BLaER1 (cell line): ENCODE results near the gene CHMP6.
"Not testable (repeated sequence)": the region's sequence is repeated elsewhere in the genome, so short reads cannot be mapped to it uniquely, and the experiment has no call there.

ENCODE experiments used
- H3K27ac ChIP-seq: shearing (Covaris generic); formaldehyde crosslinking; 2 replicates; pipeline ENCODE4 v1.8.1; 2022
- H3K27me3 ChIP-seq: shearing (Covaris generic); formaldehyde crosslinking; 2 replicates; pipeline ENCODE4 v1.8.1; 2022
- H3K36me3 ChIP-seq: shearing (Covaris generic); formaldehyde crosslinking; 2 replicates; pipeline ENCODE4 v1.8.1; 2022
- H3K4me1 ChIP-seq: shearing (Covaris generic); formaldehyde crosslinking; 2 replicates; pipeline ENCODE4 v1.8.1; 2022
- H3K4me2 ChIP-seq: shearing (Covaris generic); formaldehyde crosslinking; 2 replicates; pipeline ENCODE4 v1.8.1; 2022
- H3K4me3 ChIP-seq: shearing (Covaris generic); formaldehyde crosslinking; 2 replicates; pipeline ENCODE4 v1.8.1; 2022
- H3K9ac ChIP-seq: shearing (Covaris generic); formaldehyde crosslinking; 2 replicates; pipeline ENCODE4 v1.8.1; 2022
- H3K9me3 ChIP-seq: shearing (Covaris generic); formaldehyde crosslinking; 2 replicates; pipeline ENCODE4 v1.8.1; 2022
- H4K20me1 ChIP-seq: shearing (Covaris generic); formaldehyde crosslinking; 2 replicates; pipeline ENCODE4 v1.8.1; 2022
- Cebpa-rat ChIP-seq: shearing (Covaris generic); IDR thresholded peaks from 2 replicates; pipeline ENCODE4 v1.8.1; 2022

CHMP6 gene

GRCh38 chr17:81027591-81028505, 36.2 kb downstream of the CHMP6 start:
- no peaks in the 10 kb centered on the region for H3K36me3 ChIP-seq
- no peak for TF ChIP-seq Cebpa-rat
- H3K27me3 ChIP-seq = peaks cover 83% of the 10 kb centered on the region
- no peak overlapping the region for H3K4me3 ChIP-seq
- no peaks in the 10 kb centered on the region for H3K9me3 ChIP-seq
- no peak overlapping the region for H3K4me2 ChIP-seq
- peaks cover 42% of the 10 kb centered on the region for H4K20me1 ChIP-seq
- no peak overlapping the region for H3K27ac ChIP-seq
- peaks cover 27% of the 10 kb centered on the region for H3K4me1 ChIP-seq
- H3K9ac ChIP-seq = no peak overlapping the region

- peaks cover 28% of the 10 kb centered on the region for H3K4me1 ChIP-seq
- H4K20me1 ChIP-seq = peaks cover 45% of the 10 kb centered on the region
- H3K9ac ChIP-seq = no peak overlapping the region
- H3K4me3 ChIP-seq = no peak overlapping the region
- no peak overlapping the region for H3K4me2 ChIP-seq
- H3K27me3 ChIP-seq = peaks cover 89% of the 10 kb centered on the region
- H3K9me3 ChIP-seq = no peaks in the 10 kb centered on the region
- no peak for TF ChIP-seq Cebpa-rat
- no peaks in the 10 kb centered on the region for H3K36me3 ChIP-seq
- no peak overlapping the region for H3K27ac ChIP-seq
These were observed 36.8 kb downstream of the CHMP6 start for GRCh38 chr17:81028506-81028858.

GRCh38 chr17:81029859-81030258, 38.2 kb downstream of the CHMP6 start:
- Histone ChIP-seq H3K27me3 (peaks cover 97% of the 10 kb centered on the region), H3K4me2 (no peak overlapping the region), H3K9me3 (no peaks in the 10 kb centered on the region), H3K9ac (no peak overlapping the region), H3K4me3 (no peak overlapping the region), H4K20me1 (peaks cover 54% of the 10 kb centered on the region), H3K27ac (no peak overlapping the region), H3K36me3 (no peaks in the 10 kb centered on the region), H3K4me1 (peaks cover 32% of the 10 kb centered on the region)
- no peak for TF ChIP-seq Cebpa-rat

GRCh38 chr17:81030312-81030711, 38.7 kb downstream of the CHMP6 start:
- Histone ChIP-seq H3K4me1 (peaks cover 34% of the 10 kb centered on the region), H3K4me2 (peak overlapping the region; percentile 66; the same call in 1 of the 2 replicates), H4K20me1 (peaks cover 57% of the 10 kb centered on the region), H3K27me3 (peaks cover 96% of the 10 kb centered on the region)
- not testable (repeated sequence) for H3K36me3 ChIP-seq, H3K27ac ChIP-seq, H3K9ac ChIP-seq, H3K4me3 ChIP-seq, H3K9me3 ChIP-seq

GRCh38 chr17:81030741-81031565, 39.3 kb downstream of the CHMP6 start:
- no peak overlapping the region for H3K27ac ChIP-seq
- H3K9me3 ChIP-seq = no peaks in the 10 kb centered on the region
- peaks cover 58% of the 10 kb centered on the region for H4K20me1 ChIP-seq
- no peak for TF ChIP-seq Cebpa-rat
- H3K36me3 ChIP-seq = no peaks in the 10 kb centered on the region
- H3K4me3 ChIP-seq = no peak overlapping the region
- peaks cover 96% of the 10 kb centered on the region for H3K27me3 ChIP-seq
- H3K9ac ChIP-seq = no peak overlapping the region
- H3K4me1 ChIP-seq = peaks cover 41% of the 10 kb centered on the region
- peak overlapping the region; percentile 66 for H3K4me2 ChIP-seq

GRCh38 chr17:81031566-81032550, 40.2 kb downstream of the CHMP6 start:
- no peak for TF ChIP-seq Cebpa-rat
- Histone ChIP-seq H3K4me2 (peak overlapping the region; percentile 66; the same call in 1 of the 2 replicates), H3K27me3 (peaks cover 96% of the 10 kb centered on the region), H3K9me3 (no peaks in the 10 kb centered on the region), H3K36me3 (no peaks in the 10 kb centered on the region), H3K9ac (no peak overlapping the region), H3K27ac (no peak overlapping the region), H4K20me1 (peaks cover 66% of the 10 kb centered on the region), H3K4me1 (peaks cover 42% of the 10 kb centered on the region), H3K4me3 (no peak overlapping the region)

GRCh38 chr17:81032641-81033480, 41.2 kb downstream of the CHMP6 start:
- TF ChIP-seq Cebpa-rat = no peak
- H3K4me2 ChIP-seq = peak overlapping the region; percentile 97; the same call in 1 of the 2 replicates
- peaks cover 42% of the 10 kb centered on the region for H3K4me1 ChIP-seq
- H3K9ac ChIP-seq = no peak overlapping the region
- peaks cover 76% of the 10 kb centered on the region for H4K20me1 ChIP-seq
- no peaks in the 10 kb centered on the region for H3K36me3 ChIP-seq
- no peak overlapping the region for H3K4me3 ChIP-seq
- H3K27ac ChIP-seq = no peak overlapping the region
- H3K27me3 ChIP-seq = peaks cover 96% of the 10 kb centered on the region
- no peaks in the 10 kb centered on the region for H3K9me3 ChIP-seq

GRCh38 chr17:81033535-81034167, 42.0 kb downstream of the CHMP6 start:
- no peak overlapping the region for H3K9ac ChIP-seq
- H3K4me3 ChIP-seq = peak overlapping the region; percentile 70; the same call in 1 of the 2 replicates
- TF ChIP-seq Cebpa-rat = no peak
- no peaks in the 10 kb centered on the region for H3K9me3 ChIP-seq
- H3K27ac ChIP-seq = no peak overlapping the region
- peaks cover 84% of the 10 kb centered on the region for H4K20me1 ChIP-seq
- H3K4me2 ChIP-seq = peak overlapping the region; percentile 97
- H3K36me3 ChIP-seq = no peaks in the 10 kb centered on the region
- H3K4me1 ChIP-seq = peaks cover 42% of the 10 kb centered on the region
- H3K27me3 ChIP-seq = peaks cover 96% of the 10 kb centered on the region
